COR-L47 (cell line): Measurements from ENCODE around the gene ZNF425.
A peak's percentile ranks its signal among the peaks of the same experiment; 100 is the strongest.
"Not testable (repeated sequence)": the region's sequence is repeated elsewhere in the genome, so short reads cannot be mapped to it uniquely, and the experiment has no call there.

Experiments used
- DNase-seq: peaks from one replicate; lab custom pipeline; 2025; lab: John Stamatoyannopoulos, UW

ZNF425 gene

GRCh38 chr7:149125863-149126661 is at the start of gene ZNF425:
TSS of gene ZNF425 (minus strand) at chr7:149126324. CDS start at chr7:149126213, 111 bp downstream.
- peak; percentile 89 for DNase-seq

DNA sequence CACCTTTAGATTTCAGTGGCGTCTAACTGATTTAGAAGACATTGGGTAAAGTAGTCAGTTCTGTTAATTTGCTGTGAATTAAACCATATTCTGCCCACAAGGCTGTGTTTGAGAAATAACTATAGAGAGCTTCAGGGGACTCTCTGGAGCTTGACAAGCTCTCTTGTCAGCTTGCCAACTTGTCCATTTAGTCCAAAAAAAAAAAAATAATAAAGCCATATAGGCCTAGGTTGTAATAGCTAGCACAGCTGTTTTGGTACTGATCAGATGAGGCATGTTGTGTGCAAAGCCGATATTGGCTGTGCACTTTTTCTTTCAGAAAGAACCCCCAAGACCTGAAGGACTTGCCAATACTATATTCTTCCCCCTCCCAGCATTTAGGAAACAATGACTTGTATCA is 49.0 kb upstream of the ZNF425 start:
- no peak for DNase-seq

DNA sequence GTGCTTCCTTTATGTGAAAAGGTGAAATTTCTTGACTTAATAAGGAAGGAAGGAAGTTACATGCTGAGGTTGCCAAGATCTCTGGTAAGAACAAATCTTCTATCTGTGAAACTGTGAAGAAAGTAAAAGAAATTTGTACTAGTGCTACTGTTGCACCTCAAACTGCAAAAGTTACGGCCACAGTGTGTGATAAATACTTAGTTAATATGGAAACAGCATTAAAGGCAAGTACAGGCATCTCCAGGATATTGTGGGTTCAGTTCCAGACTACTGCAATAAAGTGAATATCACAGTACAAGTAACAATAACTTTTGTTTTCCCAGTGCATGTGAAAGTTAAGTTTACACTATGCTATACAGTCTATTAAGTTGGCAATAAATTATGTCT is 46.4 kb upstream of the ZNF425 start:
- no peak for DNase-seq

- DNase-seq: no peak
Observed at GRCh38 chr7:149171892-149172533, 45.9 kb upstream of the ZNF425 start.

- no peak for DNase-seq
Observed at GRCh38 chr7:149166630-149167352, 40.7 kb upstream of the ZNF425 start.

- DNase-seq: no peak
Observed at GRCh38 chr7:149166142-149166541, 40.0 kb upstream of the ZNF425 start.

DNA sequence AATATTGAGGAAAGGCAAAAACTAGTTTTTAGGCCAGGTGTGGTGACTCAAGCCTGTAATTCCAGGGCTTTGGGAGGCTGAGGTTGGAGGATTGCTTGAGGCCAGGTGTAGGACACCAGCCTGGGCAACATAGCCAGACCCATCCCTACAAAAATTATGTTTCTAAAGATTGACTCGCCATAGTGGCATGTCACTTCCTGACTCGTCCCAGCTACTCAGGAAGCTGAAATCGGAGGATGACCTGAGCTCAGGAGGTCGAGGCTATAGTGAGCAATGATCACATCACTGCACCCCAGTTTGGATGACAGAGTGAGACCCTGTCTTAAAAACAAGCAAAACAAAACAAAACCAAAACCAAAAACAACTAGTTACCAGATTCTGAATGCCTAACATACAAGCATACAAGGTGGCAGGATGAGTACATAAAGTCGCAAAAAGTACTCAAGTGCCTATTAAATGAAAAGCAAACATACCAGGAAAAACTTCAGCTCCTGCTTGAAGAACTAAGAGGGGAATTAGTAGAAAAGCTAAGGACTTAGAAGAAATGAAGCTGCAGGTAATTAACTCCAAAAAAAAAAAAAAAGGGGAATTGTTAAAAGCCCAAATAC is 35.2 kb upstream of the ZNF425 start:
- no peak for DNase-seq

DNA sequence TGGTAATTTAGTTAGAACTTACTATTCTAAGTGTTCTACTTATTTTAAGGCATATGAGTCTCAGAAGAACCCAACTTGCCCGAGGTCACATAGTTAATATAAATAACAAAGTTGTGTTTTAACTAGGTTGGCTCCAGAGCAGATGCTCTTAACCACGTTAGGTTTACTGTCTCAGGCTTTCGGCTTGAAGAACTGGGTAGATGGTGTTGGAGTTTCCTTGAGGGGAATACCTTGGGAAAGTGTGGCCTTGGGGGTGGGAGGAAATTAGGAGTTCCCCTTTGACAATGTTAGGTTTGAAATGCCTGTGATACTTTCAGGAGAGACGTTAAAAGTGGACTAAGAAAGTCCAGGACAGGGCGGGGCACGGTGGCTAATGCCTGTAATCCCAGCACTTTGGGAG is 30.8 kb upstream of the ZNF425 start:
- DNase-seq: no peak

- DNase-seq: no peak
Observed at GRCh38 chr7:149154056-149154455, 27.9 kb upstream of the ZNF425 start.

DNA sequence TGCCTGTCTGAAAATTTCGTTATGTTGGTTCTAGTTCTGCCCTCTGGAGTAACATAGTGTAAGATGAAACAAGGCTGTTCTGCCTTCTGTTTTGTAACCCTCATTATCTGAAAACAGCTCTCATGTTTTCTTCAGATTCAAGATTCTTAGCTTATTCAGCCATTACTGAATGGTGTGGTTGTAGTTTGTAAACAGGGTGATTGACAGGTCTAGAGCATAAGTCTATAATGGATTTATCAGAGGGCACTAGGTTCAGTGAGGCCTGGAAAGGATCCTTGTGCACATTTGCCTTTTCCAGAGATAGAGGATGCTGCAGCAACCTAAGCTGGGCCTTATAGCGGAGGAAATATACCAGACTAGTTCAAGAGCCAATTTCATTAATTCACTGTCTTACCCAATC is 27.2 kb upstream of the ZNF425 start:
- no peak for DNase-seq

GRCh38 chr7:149150981-149151380 is 24.9 kb upstream of the ZNF425 start:
- DNase-seq: no peak

GRCh38 chr7:149147752-149148653 is 21.9 kb upstream of the ZNF425 start:
- DNase-seq: peak; percentile 45

DNA sequence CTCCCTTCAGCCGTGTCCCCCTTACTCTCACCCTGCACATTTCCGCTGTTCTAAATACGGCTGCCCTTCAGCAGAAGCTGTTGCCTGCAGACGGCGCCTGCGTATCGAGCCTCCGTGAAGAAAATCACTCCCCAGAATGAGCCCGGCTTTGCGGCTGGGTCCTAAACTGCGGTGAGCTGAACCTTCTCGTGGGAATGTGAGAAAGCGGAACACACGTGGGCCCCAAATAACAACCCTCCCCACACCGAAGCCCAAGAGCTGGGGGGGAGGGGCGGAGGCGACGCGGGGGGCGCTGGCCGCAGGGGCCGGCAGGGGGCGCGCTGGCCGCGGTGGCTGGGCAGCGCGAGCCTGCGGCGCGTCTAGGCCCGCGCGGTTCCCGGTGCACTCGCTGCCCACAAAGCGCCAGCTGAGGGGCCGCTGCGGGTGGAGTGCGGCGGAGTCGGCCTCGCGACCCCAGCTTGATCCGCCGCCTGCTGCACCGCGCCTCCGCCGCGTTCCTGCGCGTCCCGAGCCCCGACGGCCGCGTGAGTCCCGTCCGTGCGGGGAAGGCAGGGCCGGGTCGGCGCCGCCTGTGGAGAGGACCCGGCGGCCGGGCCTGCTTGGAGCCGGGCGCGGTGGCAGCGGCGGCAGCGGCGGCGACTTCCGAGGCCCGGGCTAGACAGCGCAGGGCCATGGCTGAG is 21.1 kb upstream of the ZNF425 start, which contains the start of gene ZNF398:
TSS of gene ZNF398 (plus strand) at position 382 of the 680 bp plus-strand sequence. CDS start at position 672, 290 bp downstream.
- DNase-seq: peak; percentile 74

- DNase-seq: no peak
Observed at GRCh38 chr7:149145031-149145845, 19.1 kb upstream of the ZNF425 start.

DNA sequence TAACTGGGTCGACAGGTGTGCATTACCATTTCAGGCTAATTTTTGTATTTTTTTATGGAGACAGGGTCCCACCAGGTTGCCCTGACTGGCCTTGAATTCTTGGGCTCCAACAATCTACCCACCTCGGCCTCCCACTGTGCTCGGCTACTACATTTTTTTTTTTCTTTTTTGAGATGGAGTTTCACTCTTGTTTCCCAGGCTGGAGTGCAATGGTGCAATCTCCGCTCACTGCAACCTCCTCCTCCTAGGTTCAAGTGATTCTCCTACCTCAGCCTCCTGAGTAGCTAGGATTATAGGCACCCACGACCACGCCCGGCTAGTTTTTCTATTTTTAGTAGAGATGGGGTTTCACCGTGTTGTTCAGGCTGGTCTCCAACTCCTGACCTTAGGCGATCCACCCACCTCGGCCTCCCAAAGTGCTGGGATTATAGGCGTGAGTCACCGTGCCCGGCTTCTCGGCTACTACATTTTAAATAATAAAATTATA is 18.4 kb upstream of the ZNF425 start:
- DNase-seq: not testable (repeated sequence)

GRCh38 chr7:149141893-149142292 is 15.8 kb upstream of the ZNF425 start:
- no peak for DNase-seq

DNA sequence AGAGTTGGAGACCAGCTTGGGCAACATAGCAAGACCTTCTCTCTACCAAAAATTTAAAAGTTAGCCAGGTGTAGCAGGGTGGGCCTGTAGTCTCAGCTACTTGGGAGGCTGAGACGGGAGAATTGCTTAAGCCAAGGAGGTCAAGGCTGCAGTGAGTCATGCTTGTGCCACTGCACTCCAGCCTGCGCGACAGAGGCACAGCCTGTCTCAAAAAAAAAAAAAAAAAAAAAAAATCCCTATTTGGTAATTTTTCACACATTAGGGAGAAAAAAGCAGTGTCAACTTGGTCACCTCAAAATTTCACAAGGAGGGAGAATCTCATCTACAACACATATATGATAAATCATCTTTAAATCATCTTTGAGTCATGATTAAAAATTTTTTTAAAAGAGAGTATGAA is 14.7 kb upstream of the ZNF425 start:
- DNase-seq: no peak

GRCh38 chr7:149136118-149136517 is 10.0 kb upstream of the ZNF425 start:
- DNase-seq: no peak

GRCh38 chr7:149133028-149133710 is 7.0 kb upstream of the ZNF425 start:
- DNase-seq: no peak
